ENCODE measurements around the gene SERPINB6.

DNA sequence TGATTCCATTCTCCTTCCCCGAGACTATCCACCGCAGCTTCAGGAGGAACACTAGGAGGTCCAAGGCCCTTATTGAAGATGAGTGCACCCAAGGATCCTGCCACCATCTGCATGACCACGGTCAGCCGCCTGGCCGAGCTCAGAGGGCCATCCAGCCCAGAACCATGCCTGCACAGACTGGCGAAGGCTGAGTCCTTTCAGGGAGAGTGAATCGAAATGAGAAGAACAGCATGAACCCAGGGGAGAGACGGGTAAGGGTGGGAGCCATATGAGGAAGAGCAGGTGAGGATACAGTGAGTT lies 26.3 kb downstream of the SERPINB6 start:
- TF ChIP-seq, protein P1, sequence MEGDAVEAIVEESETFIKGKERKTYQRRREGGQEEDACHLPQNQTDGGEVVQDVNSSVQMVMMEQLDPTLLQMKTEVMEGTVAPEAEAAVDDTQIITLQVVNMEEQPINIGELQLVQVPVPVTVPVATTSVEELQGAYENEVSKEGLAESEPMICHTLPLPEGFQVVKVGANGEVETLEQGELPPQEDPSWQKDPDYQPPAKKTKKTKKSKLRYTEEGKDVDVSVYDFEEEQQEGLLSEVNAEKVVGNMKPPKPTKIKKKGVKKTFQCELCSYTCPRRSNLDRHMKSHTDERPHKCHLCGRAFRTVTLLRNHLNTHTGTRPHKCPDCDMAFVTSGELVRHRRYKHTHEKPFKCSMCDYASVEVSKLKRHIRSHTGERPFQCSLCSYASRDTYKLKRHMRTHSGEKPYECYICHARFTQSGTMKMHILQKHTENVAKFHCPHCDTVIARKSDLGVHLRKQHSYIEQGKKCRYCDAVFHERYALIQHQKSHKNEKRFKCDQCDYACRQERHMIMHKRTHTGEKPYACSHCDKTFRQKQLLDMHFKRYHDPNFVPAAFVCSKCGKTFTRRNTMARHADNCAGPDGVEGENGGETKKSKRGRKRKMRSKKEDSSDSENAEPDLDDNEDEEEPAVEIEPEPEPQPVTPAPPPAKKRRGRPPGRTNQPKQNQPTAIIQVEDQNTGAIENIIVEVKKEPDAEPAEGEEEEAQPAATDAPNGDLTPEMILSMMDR (conservative IDR thresholded peaks at IDR 0.05), result no peak
- no peak for TF ChIP-seq EZH2 (IDR thresholded peaks at IDR 0.05; ENCODE audit: low read depth)
